ENCODE data around the gene EPN2. TPM values are rescaled to one million over a fixed set of nuclear protein-coding genes. Genes with fewer than 3 reads are reported as not detected.
"Not testable (repeated sequence)": the region's sequence is repeated elsewhere in the genome, so short reads cannot be mapped to it uniquely, and the experiment has no call there.

Gene EPN2
- total and polyA plus RNA-seq, 2 donors (not counting 1 experiment from before 2014, with no cell fraction given) = 23.8 to 36.0 TPM

GRCh38 chr17:19274893-19275292 is 37.7 kb downstream of the EPN2 start:
- peaks cover 28% of the 10 kb centered on the region for H3K79me2 ChIP-seq (ENCODE audit: control insufficient read depth, insufficient read depth, low read length)
- peak in 1 of 2 donors; percentile 24 for DNase-seq (ENCODE audit: low read depth in 2 of 2)

GRCh38 chr17:19275457-19276127 is 38.4 kb downstream of the EPN2 start:
- DNase-seq (ENCODE audit: low read depth in 2 of 2) = no peak
- TF ChIP-seq CTCF (conservative IDR thresholded peaks at IDR 0.05 in 1 of 2, IDR thresholded peaks at IDR 0.05 in 1 of 2; ENCODE audit: low read depth in 1 of 2, low read length in 2 of 2) (no peak), EZH2 (IDR thresholded peaks at IDR 0.05; ENCODE audit: low read length, missing control alignments) (no peak)
- Histone ChIP-seq H4K20me1 (ENCODE audit: control insufficient read depth, extremely low read depth, insufficient read depth, low read length) (no peaks in the 10 kb centered on the region), H3K36me3 (ENCODE audit: control insufficient read depth, insufficient read depth, low read length) (peaks cover 2% of the 10 kb centered on the region), H3K27ac (ENCODE audit: insufficient read depth, low read length) (no peak overlapping the region), H3K4me1 (ENCODE audit: control insufficient read depth, extremely low read depth, insufficient read depth, low read length) (peaks cover 4% of the 10 kb centered on the region), H3K9me3 (ENCODE audit: control insufficient read depth, insufficient read depth, low read depth, low read length) (no peaks in the 10 kb centered on the region), H3K4me3 (replicated peaks in 1 of 4; ENCODE audit: control extremely low read depth in 1 of 4, insufficient read depth in 1 of 4, low read depth in 3 of 4, low read length in 4 of 4) (no peak overlapping the region), H3K4me2 (ENCODE audit: extremely low read depth, insufficient read depth, low read length) (no peak overlapping the region), H2AFZ (ENCODE audit: low read length) (no peak overlapping the region), H3K79me2 (ENCODE audit: control insufficient read depth, insufficient read depth, low read length) (peaks cover 25% of the 10 kb centered on the region), H3K27me3 (ENCODE audit: control insufficient read depth, insufficient read depth, low read length) (no peaks in the 10 kb centered on the region), H3K9ac (ENCODE audit: insufficient read depth, low read length) (no peak overlapping the region)

More at GRCh38 chr17:19274893-19275292, 37.7 kb downstream of the EPN2 start:
- no peaks in the 10 kb centered on the region for H3K9me3 ChIP-seq (ENCODE audit: control insufficient read depth, insufficient read depth, low read depth, low read length)
- H3K27ac ChIP-seq (ENCODE audit: insufficient read depth, low read length) = no peak overlapping the region
- no peak overlapping the region for H3K9ac ChIP-seq (ENCODE audit: insufficient read depth, low read length)
- H3K4me1 ChIP-seq (ENCODE audit: control insufficient read depth, extremely low read depth, insufficient read depth, low read length) = peaks cover 4% of the 10 kb centered on the region
- no peaks in the 10 kb centered on the region for H4K20me1 ChIP-seq (ENCODE audit: control insufficient read depth, extremely low read depth, insufficient read depth, low read length)
- no peak for TF ChIP-seq EZH2 (IDR thresholded peaks at IDR 0.05; ENCODE audit: low read length, missing control alignments)
- TF ChIP-seq CTCF (conservative IDR thresholded peaks at IDR 0.05 in 1 of 2, IDR thresholded peaks at IDR 0.05 in 1 of 2; ENCODE audit: low read depth in 1 of 2, low read length in 2 of 2) = no peak
- H3K27me3 ChIP-seq (ENCODE audit: control insufficient read depth, insufficient read depth, low read length) = no peaks in the 10 kb centered on the region
- peaks cover 2% of the 10 kb centered on the region for H3K36me3 ChIP-seq (ENCODE audit: control insufficient read depth, insufficient read depth, low read length)
- no peak overlapping the region for H3K4me2 ChIP-seq (ENCODE audit: extremely low read depth, insufficient read depth, low read length)
- H2AFZ ChIP-seq (ENCODE audit: low read length) = no peak overlapping the region
- H3K4me3 ChIP-seq (replicated peaks in 1 of 4; ENCODE audit: control extremely low read depth in 1 of 4, insufficient read depth in 1 of 4, low read depth in 3 of 4, low read length in 4 of 4) = no peak overlapping the region

GRCh38 chr17:19278284-19278683 is 41.1 kb downstream of the EPN2 start:
- not testable (repeated sequence) for H2AFZ ChIP-seq (ENCODE audit: low read length); H3K4me1 ChIP-seq (ENCODE audit: control insufficient read depth, extremely low read depth, insufficient read depth, low read length); H3K36me3 ChIP-seq (ENCODE audit: control insufficient read depth, insufficient read depth, low read length); H4K20me1 ChIP-seq (ENCODE audit: control insufficient read depth, extremely low read depth, insufficient read depth, low read length); H3K4me2 ChIP-seq (ENCODE audit: extremely low read depth, insufficient read depth, low read length); DNase-seq (ENCODE audit: low read depth in 2 of 2); H3K4me3 ChIP-seq (replicated peaks in 1 of 4; ENCODE audit: control extremely low read depth in 1 of 4, insufficient read depth in 1 of 4, low read depth in 3 of 4, low read length in 4 of 4); H3K9me3 ChIP-seq (ENCODE audit: control insufficient read depth, insufficient read depth, low read depth, low read length); H3K27me3 ChIP-seq (ENCODE audit: control insufficient read depth, insufficient read depth, low read length); H3K9ac ChIP-seq (ENCODE audit: insufficient read depth, low read length); H3K27ac ChIP-seq (ENCODE audit: insufficient read depth, low read length)
- peaks cover 11% of the 10 kb centered on the region for H3K79me2 ChIP-seq (ENCODE audit: control insufficient read depth, insufficient read depth, low read length)
